GM10266 (cell line): ENCODE results near the gene FOXRED1.

ENCODE experiments used
- DNase-seq: peaks from one replicate; pipeline ENCODE4 v3.0.0; 2012; ENCODE audit errors: extremely low spot score
- CTCF ChIP-seq: IDR thresholded peaks from 2 replicates; pipeline ENCODE4 v1.5.1; 2012; ENCODE audit warnings: mild to moderate bottlenecking, low read depth; ENCODE audit not compliant: control insufficient read depth, insufficient read depth; ENCODE audit errors: missing control alignments

The FOXRED1 gene

GRCh38 chr11:126319374-126319740, 50.4 kb downstream of the FOXRED1 start:
- no peak for TF ChIP-seq CTCF
- no peak for DNase-seq

GRCh38 chr11:126322996-126323395, 54.0 kb downstream of the FOXRED1 start:
- TF ChIP-seq CTCF: no peak
- no peak for DNase-seq

- no peak for TF ChIP-seq CTCF
- DNase-seq: no peak
Observed at GRCh38 chr11:126327281-126328000, 58.5 kb downstream of the FOXRED1 start.
